AG04449 (cell line): ENCODE data around the gene PHLDA3.

Source experiments
- CTCF ChIA-PET: fragments of 350-600 bp; formaldehyde crosslinking; extraction: SDS; loops from one replicate; lab custom pipeline; 2021; ENCODE audit warnings: antibody characterized with exemption; lab: Yijun Ruan, JAX
- POLR2A ChIA-PET: fragments of 400-600, 350-600 bp; formaldehyde crosslinking; extraction: SDS; loops from one replicate; lab custom pipeline; 2020; ENCODE audit warnings: antibody characterized with exemption, inconsistent platforms; lab: Yijun Ruan, JAX
- DNase-seq: peaks from one replicate; pipeline ENCODE4 v3.0.0-alpha.2; 2010; ENCODE audit warnings: low read depth, low spot score
- H3K4me3 ChIP-seq: 2 replicates; pipeline ENCODE4 v1.5.1; 2011; ENCODE audit warnings: low read depth, mild to moderate bottlenecking, control low read depth, low read length
- TF ChIP-seq, protein P1 (sequence below): IDR thresholded peaks from one replicate; pipeline ENCODE4 v1.5.1; 2011; ENCODE audit warnings: mild to moderate bottlenecking, moderate library complexity, low read length, control low read depth, inconsistent platforms; ENCODE audit not compliant: insufficient read depth; ENCODE audit errors: missing control alignments

The PHLDA3 gene

DNA sequence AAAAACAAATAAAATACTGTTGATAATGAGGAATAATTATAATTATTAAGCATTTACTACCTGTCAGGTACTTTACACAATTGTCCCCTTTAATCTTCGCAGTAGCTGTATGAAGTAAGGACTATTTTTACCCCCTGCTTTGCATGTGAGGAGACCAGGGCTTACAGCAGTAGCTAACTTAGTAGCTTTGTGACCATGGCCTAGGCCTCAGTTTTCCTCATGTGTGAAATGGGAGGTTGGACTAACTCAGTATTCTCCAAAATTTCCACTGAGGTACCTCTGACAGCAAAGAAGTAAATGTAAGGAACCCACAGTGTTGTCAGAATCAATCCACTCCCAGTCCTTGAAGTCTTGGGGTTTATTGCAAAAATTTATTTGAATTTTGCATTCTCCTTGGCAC lies 41.7 kb upstream of the PHLDA3 start:
- H3K4me3 ChIP-seq = no peak overlapping the region
- ChIA-PET CTCF (interaction anchor here (0.6 to 30.7 kb wide), 11 partner anchors 13 to 372 kb away, joined by 3 to 1139 read pairs (median 102); partner anchors contain the start of genes CSRP1, NAV1 and PHLDA3), POLR2A (interaction anchor here (1.1 kb wide), 1 partner anchor 27 kb away, joined by 3 read pairs; no protein-coding TSS in a partner anchor)
- DNase-seq = no peak
- TF ChIP-seq, protein P1, sequence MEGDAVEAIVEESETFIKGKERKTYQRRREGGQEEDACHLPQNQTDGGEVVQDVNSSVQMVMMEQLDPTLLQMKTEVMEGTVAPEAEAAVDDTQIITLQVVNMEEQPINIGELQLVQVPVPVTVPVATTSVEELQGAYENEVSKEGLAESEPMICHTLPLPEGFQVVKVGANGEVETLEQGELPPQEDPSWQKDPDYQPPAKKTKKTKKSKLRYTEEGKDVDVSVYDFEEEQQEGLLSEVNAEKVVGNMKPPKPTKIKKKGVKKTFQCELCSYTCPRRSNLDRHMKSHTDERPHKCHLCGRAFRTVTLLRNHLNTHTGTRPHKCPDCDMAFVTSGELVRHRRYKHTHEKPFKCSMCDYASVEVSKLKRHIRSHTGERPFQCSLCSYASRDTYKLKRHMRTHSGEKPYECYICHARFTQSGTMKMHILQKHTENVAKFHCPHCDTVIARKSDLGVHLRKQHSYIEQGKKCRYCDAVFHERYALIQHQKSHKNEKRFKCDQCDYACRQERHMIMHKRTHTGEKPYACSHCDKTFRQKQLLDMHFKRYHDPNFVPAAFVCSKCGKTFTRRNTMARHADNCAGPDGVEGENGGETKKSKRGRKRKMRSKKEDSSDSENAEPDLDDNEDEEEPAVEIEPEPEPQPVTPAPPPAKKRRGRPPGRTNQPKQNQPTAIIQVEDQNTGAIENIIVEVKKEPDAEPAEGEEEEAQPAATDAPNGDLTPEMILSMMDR = no peak

DNA sequence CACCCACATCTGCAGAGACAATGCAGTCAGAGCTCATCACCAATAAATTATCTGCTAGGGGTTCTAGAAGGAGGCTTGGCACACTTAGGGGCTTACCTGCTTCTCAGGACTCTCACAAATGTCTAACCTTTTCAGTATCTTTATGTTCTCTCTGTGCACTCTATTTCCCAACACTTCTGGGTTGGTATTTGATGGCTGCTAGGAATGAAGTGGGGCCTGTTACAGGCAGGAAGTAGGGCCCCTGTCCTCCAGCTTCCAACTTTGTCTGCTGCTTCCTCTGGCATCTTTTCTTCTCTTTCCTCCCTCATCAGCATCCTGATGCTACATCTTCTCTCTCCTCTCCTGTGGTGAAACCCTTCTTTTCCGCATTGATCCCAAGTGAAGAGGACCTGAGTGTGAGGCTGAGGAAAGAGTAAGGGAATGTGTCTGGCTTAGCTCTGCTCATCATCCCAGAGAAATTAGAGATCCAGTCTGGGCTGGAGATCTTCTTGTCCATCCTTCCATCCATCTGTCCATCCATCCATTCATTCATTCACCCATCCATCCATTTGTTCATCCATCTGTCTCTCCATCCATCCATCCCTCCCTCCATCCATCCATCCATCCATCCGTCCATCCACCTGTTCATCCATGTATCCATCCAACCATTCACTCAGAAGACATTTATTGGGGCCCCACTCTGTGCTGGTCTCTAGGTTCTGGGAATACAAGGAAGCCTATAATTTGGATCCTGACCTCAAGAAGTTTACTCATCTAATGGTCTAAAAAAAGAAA lies 40.8 kb upstream of the PHLDA3 start:
- POLR2A ChIA-PET = interaction anchor here (1.1 kb wide), 1 partner anchor 28 kb away, joined by 3 read pairs; no protein-coding TSS in a partner anchor

DNA sequence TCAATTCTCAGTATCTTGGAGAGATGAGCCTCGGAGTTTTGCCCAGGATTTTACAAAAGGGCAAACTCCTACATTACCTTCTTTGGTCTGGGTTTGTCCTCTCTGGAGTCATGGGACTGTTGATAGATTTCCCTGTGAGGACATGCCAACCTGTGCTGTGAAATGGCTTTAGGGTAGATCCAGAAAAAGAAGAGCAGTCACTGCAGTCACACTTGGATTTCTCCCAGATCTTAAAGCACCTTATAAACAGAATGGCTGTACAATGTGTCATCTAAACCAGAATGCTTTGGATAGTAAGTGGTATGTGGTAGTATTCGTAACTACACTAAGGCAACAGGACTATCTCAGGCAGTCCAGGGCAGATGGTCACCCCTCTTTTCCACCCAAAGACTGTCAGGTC lies 39.8 kb upstream of the PHLDA3 start:
- DNase-seq = no peak
- TF ChIP-seq, protein P1 = no peak
- H3K4me3 ChIP-seq = no peak overlapping the region
- ChIA-PET POLR2A (no interaction called here), CTCF (interaction anchor here (1.3 to 30.7 kb wide), 8 partner anchors 15 to 74 kb away, joined by 3 to 1139 read pairs (median 110); partner anchors contain the start of genes CSRP1 and PHLDA3)

More for the DNA sequence above, 40.8 kb upstream of the PHLDA3 start:
- no peak overlapping the region for H3K4me3 ChIP-seq
- CTCF ChIA-PET = interaction anchor here (0.6 to 30.7 kb wide), 10 partner anchors 14 to 372 kb away, joined by 3 to 1139 read pairs (median 110); partner anchors contain the start of genes CSRP1, NAV1 and PHLDA3
- TF ChIP-seq, protein P1 = no peak
- DNase-seq = no peak

DNA sequence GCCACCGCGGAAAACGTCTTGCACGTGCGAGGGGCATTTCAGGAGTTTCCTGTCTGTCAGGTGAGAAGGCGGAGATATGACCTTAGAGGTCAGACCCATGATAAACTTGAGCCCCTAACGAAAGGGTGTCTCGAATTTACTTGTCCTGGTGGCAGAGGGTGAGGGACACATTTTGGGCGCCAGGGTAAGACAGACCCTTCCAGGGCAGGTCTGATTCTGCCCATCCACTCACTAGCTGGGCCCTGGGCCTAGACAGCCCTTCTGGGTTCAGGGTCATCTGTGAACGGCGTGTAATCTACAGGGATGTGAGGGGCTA lies 38.3 kb upstream of the PHLDA3 start:
- DNase-seq = no peak
- H3K4me3 ChIP-seq = peak overlapping the region; percentile 83
- ChIA-PET POLR2A (interaction anchor here (0.8 to 4.1 kb wide), 6 partner anchors 9 to 47 kb away, joined by 3 to 25 read pairs (median 6); partner anchors contain the start of gene PHLDA3), CTCF (interaction anchor here (0.7 to 34.5 kb wide), 6 partner anchors 3 to 121 kb away, joined by 3 to 1139 read pairs (median 128); partner anchors contain the start of genes CSRP1 and PHLDA3)
- TF ChIP-seq, protein P1 = no peak

DNA sequence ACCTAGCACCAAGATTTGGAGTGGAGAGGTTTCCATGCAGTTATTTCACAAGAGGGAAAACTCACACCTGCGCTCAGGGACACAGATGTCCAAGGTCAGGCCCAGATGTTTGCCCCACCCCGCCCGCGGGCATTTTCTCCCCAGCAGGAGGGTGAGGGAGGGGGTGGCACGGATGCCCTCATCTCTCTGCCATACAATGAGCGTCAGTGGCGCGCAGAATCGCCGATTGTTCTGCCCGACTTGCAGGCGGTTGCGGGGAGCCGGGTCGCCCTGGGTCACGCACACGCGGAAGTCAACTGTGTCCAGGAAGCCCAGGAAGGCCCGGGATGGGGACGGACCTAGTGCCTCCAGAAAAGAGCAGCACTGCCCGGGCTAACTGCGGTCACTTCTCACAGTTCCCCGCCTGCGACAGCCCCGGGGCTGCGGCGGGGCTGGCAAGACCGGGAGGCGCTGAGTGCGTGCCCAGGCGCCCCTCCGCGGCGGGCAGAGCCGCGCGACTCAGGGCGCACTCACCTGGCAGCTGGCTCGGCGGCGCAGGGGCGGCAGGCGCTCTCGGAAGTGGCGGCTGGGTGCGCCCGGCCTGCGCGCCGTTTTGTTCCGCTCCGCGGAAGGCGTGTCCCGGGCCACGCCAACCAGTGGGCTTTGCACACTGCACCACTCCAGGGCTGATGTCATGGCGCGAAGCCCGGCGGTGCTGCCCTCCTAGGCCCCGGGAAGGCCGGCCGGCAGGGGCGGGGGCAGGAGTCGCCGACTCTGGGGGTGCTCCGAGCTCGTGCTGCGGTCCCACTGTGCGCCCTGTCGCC lies 37.8 kb upstream of the PHLDA3 start, which contains the start of gene CSRP1:
TSS of gene CSRP1 (minus strand) at position 567 of the 803 bp plus-strand sequence. CDS start 10,820 bp downstream, outside the sequence.
- no peak for DNase-seq
- ChIA-PET CTCF (interaction anchor here (0.7 to 34.5 kb wide), 8 partner anchors 2 to 121 kb away, joined by 3 to 1139 read pairs (median 20); partner anchors contain the start of genes CSRP1 and PHLDA3), POLR2A (interaction anchor here (0.8 to 4.1 kb wide), 6 partner anchors 8 to 46 kb away, joined by 3 to 25 read pairs (median 6); partner anchors contain the start of gene PHLDA3)
- TF ChIP-seq, protein P1 = no peak
- peak within 1 kb of the TSS; percentile 83 for H3K4me3 ChIP-seq
